GM10847 (cell line): ENCODE measurements around the gene TBC1D22A.

Experiments
- POLR2A ChIP-seq: IDR thresholded peaks from 2 replicates; pipeline ENCODE4 v1.6.1; 2011; ENCODE audit not compliant: insufficient read length; ENCODE audit errors: extremely low read depth

Gene TBC1D22A

DNA sequence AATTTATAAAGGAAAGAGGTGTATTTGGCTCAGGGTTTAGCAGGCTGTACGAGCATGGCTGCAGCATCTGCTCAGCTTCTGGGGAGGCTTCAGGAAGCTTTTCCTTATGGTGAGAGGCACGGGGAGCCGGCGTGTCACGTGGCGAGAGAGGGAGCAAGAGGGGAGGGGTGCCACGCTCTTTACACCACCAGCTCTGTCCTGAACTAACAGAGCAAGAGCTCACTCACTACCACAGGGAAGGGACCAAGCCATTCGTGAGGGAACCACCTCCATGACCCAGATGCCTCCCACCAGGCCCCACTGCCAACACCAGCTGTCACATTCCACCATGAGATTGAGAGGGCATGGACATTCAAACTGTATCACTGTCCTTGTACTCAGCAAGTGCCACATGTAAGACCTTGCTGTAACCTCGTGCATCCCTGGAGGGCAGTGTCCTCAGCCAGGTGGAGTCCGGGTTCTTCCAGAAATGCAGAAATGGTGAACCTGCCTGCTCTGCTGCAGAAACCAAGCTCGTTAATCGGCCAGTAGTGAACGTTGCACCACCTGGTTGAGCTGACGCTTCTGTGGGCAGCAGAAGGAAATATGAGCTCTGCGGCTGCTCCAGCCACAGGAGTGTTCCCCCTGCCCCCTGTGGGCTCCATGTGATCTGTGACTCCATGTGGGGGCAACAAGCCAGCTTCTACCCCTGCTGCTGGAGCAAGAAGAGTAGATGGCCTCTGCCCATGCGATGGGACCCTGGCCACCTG is 368.6 kb downstream of the TBC1D22A start:
- no peak for TF ChIP-seq POLR2A

DNA sequence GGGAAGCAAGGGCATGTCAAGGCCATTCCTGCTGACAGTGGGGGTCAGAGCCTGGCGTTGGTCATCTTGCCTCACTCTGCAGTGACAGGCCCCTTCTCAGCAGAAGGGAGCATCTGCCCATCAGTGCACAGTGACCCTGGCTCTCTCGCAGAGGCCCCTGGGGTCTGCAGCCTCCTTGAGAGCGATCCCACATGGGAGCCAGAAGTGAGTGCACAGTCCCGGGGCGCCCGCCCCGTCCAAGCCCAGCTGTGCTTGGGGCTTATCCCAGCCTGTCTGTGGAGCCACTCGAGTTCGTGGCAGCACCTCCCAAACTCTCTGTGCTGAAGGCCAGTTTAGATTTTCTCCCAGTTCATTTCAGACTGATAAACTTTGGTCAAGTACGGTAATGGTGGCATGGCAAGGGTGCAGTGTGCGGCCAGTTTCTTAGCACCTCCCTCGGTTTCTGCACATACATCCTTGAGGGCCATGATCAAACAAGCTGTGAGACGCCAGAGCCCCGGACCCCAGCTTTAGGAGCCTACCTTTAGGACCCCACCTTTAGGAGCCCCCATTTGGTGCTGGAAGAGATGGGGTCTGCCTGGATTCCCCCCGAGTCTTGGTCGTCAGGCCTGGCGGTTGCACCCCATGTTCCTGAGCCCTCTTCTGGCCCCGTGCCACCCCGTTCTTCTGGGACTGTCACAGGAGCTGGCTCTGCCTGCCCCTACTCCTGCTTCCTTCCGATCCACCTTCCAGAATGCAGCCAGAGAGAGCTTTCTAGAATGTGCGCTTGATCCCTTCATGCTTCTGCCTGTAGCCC is 369.4 kb downstream of the TBC1D22A start:
- TF ChIP-seq POLR2A = no peak

DNA sequence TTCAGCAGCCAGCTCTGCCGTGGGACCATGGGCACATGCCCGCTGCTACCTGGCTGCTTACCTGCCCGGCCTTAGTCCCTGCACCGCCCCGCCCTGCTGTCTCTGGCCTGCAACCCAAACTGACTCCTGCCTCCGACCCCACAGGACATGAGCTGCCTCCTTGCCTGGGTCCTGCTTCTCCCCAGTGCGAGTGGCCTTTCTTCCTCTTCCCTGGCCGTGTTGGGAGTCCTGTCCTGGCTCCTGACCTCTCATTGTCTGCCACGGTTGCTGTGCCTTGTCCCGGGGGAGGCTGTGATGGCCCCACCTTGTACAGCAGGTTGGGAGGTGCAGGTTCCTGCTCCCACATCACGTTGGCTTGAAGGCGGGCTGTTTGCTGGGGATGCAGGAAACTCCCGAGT is 370.0 kb downstream of the TBC1D22A start:
- TF ChIP-seq POLR2A = no peak

DNA sequence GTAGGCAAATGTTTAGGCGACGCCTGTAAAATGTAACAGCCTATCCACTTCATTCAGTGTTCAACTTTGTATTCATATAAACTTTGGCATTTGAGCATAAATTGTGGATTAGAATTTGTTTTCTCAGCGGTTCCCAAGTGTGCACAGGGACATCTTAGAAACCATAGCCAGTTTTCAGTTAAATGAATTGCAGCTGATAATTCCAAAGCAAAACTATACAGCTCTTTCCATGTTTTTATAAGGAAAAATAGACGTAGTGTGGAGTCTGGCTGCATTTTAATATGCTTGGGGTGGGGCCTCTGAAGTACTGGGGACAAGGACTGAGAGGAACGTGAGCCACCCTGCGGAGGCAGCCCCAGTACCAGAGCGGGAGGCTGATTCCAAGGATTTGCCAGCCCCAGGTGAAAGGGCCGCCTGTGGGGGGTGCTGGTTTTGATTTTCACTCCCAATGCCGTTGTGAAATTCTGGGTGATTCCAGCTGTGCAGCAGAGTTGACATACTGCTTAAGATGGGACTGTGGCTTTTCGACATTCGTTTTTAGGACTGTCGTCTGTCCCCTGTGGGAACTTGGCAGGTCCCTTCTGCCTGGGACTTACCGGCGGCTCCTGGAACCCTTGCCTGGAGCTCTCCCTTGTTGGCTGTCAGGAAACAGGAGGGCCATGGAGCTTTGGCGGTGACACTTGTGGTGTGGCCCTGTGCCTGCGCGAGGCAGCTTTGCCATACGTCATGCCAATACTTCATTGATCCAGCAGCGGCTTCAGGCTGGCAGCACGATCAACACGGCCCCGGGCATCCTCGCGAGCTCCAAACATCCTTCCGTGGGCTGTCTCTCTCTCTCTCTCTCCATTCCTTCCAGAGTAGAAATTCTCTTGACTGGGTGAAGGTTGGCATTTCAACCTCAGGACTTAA is 370.9 kb downstream of the TBC1D22A start:
- TF ChIP-seq POLR2A = no peak

DNA sequence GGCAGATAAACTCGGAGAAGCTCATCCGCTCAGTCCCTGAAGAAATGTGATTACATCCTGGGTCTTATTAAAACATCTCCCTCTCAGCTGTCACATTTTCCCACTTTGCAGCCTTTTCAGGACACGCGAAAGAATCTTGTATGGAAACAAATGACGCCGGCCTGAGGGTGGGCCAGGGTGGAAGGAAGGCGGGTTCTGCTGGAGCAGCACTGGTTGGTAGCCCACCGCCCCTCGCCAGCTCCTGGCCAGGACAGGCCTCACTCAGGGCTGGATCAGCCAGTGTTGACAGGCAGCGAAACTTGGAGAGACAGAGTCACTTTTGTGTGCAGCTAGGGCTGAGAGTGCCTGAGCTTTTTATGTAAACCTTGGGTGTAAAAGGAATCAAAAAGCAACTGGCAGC is 371.8 kb downstream of the TBC1D22A start:
- TF ChIP-seq POLR2A = no peak

DNA sequence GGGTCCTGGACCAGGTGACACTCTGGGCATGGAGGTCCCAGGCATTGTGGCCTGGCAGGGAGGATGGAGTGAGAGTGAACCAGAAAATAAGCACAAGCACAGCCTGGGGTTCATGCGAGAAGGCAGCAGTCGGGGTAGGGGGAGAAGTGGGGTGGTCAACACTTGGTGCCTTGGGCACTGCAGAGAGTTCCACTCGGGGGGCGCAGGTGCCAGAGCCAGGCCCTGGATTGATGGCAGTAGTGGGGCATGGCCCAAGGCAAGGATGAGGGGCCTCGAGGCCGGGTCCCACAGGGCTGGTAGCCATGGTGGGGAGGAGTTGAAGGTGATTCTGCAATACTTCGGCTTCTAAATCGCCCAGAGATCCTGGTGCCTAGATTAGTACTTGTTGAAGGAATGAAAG is 372.9 kb downstream of the TBC1D22A start:
- no peak for TF ChIP-seq POLR2A

DNA sequence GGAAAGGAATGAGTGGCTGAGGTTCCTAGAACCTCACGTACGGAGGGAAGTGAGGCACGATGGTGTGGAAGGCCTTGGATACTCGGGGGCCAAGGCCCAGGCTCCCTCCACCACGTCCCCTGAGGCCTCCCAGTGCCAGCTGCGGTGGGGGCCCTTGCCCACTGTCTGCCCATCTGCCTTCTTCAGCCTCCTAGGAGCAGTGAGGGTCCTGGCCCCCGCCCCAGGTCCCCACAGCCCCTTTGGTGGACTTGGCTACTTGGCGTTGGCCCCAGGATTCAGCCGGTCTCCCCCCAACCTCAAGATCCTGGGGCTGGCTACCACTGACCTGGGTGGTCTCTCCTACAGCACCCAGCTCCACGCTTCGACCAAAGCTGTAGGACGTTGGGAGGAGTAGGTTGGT is 373.6 kb downstream of the TBC1D22A start:
- no peak for TF ChIP-seq POLR2A

- no peak for TF ChIP-seq POLR2A
These were observed 374.2 kb downstream of the TBC1D22A start for GRCh38 chr22:47136671-47137070.

- TF ChIP-seq POLR2A = no peak
These were observed 376.8 kb downstream of the TBC1D22A start for GRCh38 chr22:47139013-47139789.

DNA sequence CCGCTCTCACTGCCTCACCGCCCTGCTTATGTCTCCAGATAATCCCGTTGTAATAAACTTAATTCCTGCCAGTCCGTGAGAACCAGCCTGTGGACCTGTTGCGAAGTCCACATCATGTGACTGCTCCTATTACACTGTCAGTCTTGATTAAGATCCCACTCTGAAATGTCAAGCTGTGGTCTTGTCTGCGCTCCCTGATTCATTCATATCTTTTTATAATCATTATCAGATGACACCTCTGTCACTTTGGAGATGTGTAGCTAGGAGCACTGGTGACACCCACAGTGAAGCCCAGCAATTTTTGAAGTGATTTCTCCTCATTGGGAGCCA is 377.3 kb downstream of the TBC1D22A start:
- no peak for TF ChIP-seq POLR2A

DNA sequence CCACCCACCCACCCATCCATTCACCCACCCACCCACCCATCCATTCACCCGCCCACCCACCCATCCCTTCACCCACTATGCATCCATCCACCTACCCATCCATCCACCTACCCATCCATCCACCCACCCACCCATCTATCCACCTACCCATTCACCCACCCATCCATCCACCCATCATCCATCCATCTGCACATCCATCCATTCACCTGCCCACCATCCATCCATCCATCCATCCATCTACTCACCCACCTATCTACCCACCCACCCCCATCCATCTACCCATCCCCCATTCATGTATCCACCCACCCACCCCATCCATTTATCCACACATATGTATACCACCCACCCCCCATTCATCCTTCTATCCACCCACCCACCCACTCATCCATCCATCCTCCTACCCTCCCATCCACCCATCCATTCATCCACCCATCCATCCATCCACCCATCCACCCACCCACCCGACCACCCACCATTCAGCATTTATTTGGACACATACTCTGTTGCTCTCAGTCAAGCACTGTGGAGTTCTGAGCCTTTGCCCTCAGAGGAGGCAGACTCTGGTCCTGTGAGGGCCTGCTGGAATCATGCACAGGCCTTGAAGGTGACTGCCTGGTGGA is 380.1 kb downstream of the TBC1D22A start:
- TF ChIP-seq POLR2A = no peak

DNA sequence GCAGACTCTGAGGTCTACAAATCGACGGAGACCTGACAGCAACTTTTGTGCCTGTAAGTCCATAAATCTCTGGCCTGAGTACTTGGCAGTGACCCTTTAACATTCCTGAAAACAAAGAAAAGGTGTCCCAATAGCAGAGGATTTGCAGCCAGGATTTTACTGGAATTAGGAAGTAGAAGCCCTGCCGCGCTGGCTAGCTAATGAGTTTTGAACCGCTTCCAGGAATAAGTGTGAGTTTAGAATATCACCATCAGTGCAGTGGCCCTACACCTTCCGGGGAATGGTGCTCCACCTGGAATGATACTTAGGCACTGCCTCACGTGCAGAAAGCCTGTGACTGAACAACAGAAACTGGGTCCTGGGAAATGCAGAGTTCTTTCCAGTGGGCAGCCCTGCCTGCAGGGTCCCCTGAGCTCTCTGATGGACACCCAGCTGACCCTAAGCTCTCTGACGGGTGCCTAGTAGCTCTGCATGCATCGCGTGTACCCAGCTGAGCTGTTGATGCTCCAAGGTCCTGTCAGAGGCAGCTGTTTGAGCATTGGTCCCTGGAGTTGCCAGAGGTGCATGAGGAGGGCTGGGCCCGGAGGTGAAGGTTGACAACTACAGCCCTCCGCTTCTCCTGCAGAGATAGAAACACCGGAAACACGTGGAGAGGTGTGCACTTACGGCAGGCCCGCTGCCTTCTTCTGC is 380.9 kb downstream of the TBC1D22A start:
- TF ChIP-seq POLR2A = no peak

- TF ChIP-seq POLR2A = no peak
These were observed 381.8 kb downstream of the TBC1D22A start for GRCh38 chr22:47144076-47144765.
